ENCODE measurements around the gene FAM107B. TPM values are rescaled to one million over a fixed set of nuclear protein-coding genes. Genes with fewer than 3 reads are reported as not detected.
"Not testable (repeated sequence)": the region's sequence is repeated elsewhere in the genome, so short reads cannot be mapped to it uniquely, and the experiment has no call there.

FAM107B gene
- total RNA-seq, 1 experiment from 2014 or later = 36.5 TPM

DNA sequence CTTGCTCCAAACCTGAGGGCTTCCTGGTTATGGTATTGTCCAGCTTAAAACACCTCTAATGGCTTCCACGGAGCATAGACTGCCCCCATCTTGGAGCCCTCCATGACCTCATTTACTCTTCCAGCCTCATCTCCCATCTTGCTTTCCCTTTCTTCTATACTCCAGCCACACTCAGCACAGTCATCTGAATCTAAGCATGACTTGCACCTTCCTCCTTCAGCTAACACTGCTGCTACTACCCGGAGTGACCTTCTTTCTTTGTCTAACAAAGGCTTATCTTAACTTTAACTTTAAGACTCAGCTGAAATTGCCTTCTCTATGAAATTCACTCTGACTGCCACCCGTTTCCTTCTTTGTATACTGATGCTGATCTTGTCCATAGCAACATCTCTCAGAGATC, 135.1 kb downstream of the FAM107B start:
- DNase-seq (ENCODE audit: extremely low read depth, low read depth) = no peak

DNA sequence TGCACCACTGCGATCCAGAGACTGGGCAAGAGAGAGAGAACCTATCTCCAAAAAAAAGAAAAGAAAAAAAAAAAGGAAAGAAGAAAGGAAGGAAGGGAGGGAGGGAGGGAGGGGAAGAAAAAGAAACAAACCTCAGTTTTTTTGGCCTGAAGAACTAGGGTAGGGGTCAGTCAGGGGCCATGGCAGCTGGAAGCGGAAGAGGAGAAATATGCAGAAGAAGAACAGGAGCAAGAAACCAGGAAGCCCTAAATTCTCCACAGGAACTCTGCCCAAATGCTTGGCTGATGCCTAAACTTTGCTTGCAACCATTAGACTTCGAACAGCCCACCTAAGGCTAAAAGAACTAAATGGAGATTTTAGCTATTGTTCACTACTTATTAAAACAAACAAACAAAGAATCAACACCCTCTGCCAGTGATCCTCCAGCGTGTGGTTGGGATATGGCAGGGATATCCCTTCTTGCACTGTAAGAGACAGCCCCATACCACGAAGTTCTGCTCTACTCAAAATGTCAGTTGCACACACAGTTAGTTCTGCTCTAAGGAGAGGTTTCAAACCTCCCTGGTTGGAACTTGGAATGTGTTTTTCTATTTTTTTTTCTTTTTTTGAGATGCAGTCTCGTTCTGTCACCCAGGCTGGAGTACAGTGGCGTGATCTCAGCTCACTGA, 139.5 kb downstream of the FAM107B start:
- no peak for DNase-seq (ENCODE audit: extremely low read depth, low read depth)

DNA sequence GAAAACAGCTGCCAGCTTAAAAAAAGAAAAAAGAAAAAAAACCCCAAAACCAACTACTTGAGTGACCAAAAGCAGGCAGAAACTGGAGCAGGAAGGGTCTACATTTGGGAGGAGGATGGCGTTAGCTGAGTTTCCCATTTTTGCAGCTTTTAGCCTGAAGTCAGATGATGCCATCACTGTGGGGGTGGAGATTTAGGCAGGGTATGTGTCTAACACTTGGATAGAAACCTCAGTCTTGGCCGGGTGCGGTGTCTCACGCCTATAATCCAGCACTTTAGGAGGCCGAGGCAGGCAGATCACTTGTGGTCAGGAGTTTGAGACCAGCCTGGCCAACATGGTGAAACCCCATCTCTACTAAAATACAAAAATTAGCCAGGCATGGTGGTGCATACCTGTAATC, 140.1 kb downstream of the FAM107B start:
- not testable (repeated sequence) for DNase-seq (ENCODE audit: extremely low read depth, low read depth)

DNA sequence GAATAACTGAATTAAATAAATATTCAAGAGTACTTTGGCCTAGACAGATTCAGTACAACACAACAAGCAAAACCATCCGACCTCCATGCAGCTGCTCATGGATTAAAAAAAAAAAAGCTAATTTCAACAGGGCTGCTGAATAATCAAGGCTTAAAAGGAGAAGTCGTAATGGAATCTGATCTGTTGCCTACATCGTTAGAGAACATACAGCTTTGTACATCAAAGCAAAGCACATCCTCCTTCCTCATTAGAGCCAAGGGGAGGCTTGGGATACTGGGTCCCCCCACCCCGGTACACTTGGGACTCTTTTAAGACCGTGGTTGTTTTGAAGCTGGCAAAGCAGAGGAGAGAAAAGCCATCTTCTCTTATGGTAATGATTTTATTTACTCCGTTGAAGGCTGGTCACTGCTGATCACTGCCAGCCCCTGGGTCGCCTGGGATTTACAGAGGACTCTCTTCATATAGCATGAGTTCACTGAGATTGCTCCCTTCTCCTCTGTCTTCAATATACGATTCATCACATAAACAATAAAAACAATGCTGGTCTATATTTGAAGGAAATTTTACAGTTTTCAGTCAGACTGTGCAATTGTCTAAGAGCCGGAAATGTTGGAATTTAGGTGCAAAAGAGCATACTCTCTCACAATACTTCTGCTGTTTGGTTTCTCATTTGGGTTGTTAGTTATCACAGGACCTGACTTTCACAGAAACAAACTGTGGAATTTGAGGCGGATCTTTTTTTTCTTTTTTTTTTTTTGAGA, 148.8 kb downstream of the FAM107B start:
- no peak for DNase-seq (ENCODE audit: extremely low read depth, low read depth)

DNA sequence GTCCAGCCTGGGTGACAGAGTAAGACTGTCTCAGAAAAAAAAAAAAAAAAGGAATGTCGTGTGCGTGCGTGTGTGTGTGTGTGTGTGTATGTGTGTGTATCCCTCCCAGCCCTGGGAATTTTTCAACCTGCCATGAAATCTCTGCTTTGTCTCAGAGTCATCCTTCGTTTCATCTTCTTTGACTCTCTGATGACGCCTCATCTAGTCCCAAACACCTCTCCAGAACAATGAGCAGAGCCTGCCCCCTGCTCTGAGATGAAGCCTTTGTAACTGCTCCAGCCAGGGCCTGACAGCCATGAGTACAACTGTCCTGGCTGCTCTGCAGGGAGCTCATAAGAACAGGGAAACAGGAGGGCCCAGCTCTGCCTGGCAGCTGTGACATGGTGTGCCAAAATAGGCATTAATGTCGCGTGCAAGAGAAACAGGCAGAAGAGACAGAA, 149.5 kb downstream of the FAM107B start:
- no peak for DNase-seq (ENCODE audit: extremely low read depth, low read depth)

DNA sequence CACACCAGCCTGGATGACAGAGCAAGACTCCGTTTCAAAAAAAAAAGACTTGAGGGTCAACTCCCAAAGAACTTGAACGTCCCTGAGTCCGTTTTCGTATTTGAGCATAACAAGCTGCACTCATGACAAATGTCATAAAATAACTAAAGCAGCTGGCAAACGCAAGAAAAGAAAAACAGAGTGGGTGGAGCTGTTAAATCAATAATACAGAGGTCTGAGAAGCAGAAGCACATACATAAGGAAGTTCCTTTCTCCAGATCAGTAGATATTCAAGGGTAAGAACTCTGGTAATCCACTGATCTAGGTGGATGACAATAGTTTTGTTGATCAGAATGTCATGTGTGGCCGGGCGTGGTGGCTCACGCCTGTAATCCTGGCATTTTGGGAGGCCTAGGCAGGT, 150.1 kb downstream of the FAM107B start:
- DNase-seq (ENCODE audit: extremely low read depth, low read depth) = no peak

DNA sequence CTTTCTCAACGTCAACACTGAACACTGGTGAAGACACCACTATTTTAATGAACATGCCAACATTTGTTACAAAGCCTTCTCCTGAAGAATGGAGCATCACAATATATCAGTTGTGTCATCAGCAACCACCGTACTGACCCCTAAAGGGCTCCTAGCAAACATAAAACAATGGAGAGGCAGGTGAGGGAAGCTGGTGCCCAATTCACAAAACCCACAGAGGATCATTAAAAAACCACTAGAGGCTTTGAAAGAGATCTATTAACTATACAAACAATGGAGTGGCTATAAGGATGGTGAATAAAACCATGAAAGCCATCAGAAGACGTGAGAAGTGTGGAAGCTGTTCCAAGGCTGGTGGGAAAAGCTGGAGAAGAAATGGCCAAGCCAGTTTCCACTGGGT, 150.8 kb downstream of the FAM107B start:
- DNase-seq (ENCODE audit: extremely low read depth, low read depth) = no peak

DNA sequence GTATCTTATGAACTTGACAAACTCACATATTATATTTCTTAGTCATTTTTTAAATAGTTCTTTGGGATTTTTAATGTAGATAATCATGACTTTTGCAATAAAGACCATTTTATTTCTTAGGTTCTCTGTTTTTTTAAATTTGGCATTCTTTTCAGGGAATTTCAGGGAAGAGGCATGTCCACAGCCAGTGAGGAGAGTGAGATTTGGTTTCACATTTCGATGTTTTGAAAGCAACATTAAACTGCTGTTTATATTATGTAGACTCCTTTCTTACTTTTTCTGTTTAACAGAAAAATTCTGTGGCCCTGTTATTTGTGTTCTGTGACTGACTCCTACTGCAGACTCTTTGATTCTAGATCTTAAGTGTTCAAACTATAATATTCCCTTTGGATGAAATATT, 153.7 kb downstream of the FAM107B start:
- no peak for DNase-seq (ENCODE audit: extremely low read depth, low read depth)

DNA sequence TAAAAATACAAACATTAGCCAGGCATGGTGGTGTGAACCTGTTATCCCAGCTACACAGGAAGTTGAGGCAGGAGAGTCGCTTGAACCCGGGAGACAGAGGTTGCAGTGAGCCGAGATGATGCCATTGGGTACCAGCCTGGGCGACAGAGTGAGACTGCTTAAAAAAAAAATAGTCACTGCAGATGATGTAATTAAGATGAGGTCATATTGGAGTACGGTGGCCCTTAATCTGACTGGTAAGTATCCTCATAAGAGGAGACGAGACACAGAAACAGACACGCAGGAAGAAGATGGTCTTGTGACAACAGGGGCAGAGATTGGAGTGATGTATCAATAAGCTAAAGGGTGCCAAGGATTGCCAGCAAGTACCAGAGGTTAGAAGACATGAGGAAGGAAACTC, 156.0 kb downstream of the FAM107B start:
- no peak for DNase-seq (ENCODE audit: extremely low read depth, low read depth)

DNA sequence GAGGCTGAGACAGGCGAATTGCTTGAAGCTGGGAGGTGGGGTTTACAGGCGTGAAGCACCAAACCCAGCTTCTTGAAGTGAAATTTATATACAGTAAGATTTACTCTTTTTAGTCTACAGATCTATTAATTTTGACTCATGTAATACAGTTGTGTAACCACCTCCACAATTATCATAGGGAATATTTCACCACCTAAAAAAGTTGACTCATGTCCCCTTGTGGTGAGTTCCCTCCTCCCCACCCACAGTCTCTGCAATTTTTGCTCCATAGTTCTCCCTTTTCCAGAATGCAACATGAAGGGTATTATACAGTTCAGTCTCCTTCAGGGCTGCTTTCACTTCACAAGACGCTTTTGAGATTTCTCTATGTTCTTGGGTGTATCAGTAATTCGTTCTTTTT, 156.8 kb downstream of the FAM107B start:
- no peak for DNase-seq (ENCODE audit: extremely low read depth, low read depth)

DNA sequence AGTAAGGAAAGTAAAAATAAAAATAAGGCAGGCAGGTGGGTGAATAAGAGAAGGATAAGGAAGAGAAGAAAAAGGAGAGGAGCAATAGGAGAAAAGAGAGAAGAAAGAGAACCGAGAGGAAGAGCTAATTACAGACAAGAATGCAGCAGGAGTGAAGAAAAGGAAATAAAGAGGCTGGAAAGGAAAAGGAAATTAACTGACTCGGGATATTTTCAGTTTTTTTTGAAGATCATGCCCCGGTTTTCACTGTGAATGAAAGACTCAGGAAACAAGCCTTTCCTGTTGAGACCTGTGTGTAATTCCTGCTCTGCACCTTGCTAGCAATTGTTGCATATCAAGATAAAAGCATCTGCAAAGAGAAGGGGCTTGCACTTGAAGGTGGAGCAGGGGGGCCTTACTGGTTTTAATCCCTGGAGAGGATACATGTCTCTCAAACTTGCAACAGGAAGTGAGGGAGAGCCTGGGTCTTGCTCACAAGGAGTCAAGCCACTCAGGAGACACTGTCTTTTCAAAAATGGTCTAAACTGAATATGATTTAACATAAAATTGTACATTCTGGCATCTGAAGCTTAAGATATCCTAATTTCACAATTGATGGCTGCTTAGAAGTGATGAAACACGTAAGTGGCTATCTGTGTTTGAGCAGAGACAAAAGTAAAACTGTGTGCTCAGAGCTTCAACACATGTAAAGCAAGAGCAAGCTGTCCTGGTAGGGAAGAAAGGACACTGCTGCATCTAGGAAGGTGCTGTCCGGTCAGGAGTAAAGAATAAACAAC, 157.6 kb downstream of the FAM107B start:
- DNase-seq (ENCODE audit: extremely low read depth, low read depth) = no peak

DNA sequence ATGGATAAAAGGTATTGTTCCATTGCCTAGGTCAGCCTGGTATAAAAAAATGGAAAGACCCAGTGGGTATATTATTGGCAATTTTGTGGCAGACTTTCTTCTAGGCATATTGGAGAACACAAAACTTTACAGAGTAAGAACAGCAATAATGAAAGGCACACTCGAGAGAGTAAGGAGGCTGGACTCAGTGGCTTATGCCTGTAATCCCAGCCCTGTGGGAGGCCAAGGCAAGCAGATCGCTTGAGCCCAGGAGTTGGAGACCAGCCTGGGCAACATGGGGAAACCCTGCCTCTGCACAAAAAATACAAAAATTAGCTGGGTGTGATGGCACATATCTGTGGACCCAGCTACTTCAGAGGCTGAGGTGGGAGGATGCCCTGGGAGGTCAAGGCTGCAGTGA, 158.2 kb downstream of the FAM107B start:
- no peak for DNase-seq (ENCODE audit: extremely low read depth, low read depth)

DNA sequence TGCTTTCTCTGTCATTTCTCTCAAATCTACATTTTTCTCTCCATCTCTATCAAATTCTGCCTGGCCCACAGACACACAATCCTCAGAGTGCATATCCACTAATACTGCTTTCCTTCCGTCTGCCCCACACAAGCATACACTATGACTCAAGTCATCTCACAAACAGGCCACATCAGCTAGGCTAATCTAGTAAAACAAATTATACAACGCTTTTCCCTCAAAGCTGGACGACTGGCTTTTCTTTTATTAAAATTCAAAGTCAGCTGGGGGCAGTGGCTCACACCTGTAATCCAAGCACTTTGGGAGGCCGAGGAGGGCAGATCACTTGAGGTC, 161.1 kb downstream of the FAM107B start:
- DNase-seq (ENCODE audit: extremely low read depth, low read depth) = no peak

DNA sequence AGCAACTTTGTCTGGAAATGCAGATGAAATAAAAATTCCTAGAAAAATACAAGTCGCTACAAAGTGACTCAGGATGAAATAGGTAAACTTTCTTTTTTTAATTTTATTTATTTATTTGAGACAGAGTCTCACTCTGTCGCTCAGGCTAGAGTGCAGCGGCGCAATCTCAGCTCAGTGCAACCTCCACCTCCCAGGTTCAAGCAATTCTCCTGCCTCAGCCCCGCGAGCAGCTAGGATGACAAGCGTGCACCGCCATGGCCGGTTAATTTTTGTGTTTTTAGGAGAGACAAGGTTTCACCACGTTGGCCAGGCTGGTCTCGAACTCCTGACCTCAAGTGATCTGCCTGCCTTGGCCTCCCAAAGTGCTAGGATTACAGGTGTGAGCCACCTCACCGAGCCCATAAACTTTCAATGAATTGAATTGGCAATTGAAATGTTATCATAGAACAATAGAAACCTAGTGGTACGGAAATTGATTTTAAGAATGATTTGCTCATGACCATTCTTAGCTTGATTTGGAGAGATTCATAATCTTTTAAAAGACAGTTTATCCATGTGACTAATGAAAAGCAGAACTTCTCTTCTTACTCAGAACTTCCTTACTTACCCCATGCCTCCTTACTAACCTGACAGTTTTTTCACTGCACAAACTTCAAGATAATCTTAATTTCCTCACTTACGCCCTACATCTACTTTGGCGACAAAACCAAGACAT, 161.7 kb downstream of the FAM107B start:
- DNase-seq (ENCODE audit: extremely low read depth, low read depth) = no peak

DNA sequence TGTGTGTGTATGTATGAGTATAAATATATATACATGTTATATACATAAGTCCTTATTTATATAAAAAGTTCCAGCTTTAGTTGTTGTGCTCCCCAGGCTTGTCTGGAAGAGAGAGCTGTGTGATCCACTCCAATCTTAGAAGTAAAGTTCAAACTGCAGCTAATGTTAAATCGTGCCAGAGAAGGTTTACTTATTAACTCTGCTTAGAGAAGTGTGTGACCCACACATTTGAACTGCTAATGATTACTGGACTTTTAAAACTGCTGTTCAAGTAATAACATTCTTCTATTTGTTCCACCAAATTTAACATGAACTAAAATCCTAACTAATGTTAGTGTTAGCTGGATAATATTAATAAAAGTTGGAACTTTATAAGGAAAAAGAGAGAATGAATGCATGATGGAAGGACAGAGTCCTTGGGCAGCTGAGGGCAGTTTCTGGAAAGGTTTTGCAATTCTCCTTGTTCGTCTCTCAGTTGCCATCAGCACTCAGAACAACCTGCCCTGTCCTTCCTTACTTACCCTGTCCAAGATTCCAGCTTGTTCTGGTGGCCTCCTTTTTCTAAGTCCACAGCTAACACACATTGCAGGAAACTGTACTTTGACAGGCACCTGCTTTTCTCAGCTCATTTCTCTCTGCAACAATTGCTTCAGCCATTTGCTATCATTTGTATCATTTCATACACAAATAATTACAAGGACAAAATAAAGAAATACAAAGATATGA, 162.6 kb downstream of the FAM107B start:
- DNase-seq (ENCODE audit: extremely low read depth, low read depth) = no peak

DNA sequence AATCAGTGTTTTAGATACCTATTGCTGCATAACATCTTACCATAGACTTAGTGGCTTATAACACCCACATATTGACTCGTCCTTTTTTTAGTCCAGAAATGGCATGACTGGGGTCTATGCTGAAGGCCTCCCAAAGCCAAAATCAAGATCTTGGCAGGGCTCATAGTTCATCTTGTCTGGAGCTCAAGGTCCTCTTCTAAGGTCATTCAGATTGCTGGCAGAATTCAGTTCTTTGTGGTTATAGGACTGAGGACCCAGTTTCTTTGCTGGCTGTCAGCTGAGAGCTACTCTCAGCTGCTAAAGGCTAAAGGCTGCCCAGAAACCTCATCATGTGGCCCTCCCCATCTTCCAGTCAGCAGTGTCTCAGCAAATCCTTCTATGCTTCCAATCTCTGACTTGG, 165.5 kb downstream of the FAM107B start:
- DNase-seq (ENCODE audit: extremely low read depth, low read depth) = no peak

DNA sequence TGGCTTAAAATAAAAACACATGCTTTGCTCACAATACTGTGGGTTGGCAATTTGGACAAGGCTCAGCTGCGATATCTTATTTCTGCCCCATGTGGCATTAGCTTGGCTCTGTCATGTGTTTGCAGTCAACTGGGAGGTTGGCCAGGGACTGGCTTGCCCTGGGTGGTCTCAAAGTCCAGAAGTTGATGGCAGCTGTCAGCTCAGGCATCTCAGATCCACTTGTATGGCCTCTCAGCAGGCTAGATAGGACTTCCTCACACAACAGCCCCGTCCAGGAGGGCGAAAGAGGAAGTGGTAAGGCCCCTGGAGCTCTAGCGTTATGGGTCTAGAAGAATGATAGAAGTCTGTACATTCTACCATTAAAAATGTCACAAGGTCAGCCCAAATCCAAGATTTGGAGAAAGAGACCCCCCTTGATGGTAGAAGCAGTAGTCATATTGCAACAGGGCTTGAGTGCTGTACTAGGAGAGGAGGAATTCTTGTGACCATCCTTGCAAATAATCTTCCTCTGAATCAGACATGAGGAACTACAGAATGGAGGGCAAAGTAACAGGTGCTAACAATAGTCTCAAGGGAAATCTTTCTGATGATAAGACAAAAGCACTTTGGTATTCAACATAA, 166.2 kb downstream of the FAM107B start:
- no peak for DNase-seq (ENCODE audit: extremely low read depth, low read depth)

DNA sequence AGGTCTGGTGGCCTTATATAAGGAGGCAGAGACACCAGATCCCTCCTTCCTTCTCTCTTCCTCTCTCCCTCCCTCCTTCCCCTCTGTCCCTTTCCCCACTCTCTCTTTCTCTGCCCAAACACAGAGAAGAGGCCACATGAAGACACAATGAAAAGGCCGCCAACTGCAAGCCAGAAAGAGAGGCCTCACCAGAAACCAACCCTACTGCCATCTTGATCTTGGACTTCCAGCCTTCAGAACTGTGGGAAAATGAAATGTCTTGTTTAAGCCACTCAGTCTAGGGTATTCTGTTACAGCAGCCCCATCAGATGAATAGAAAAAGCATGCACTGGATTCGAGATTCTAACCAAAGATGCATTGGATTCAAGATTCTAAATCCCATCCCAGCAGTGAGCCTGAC, 168.1 kb downstream of the FAM107B start:
- DNase-seq (ENCODE audit: extremely low read depth, low read depth) = no peak

DNA sequence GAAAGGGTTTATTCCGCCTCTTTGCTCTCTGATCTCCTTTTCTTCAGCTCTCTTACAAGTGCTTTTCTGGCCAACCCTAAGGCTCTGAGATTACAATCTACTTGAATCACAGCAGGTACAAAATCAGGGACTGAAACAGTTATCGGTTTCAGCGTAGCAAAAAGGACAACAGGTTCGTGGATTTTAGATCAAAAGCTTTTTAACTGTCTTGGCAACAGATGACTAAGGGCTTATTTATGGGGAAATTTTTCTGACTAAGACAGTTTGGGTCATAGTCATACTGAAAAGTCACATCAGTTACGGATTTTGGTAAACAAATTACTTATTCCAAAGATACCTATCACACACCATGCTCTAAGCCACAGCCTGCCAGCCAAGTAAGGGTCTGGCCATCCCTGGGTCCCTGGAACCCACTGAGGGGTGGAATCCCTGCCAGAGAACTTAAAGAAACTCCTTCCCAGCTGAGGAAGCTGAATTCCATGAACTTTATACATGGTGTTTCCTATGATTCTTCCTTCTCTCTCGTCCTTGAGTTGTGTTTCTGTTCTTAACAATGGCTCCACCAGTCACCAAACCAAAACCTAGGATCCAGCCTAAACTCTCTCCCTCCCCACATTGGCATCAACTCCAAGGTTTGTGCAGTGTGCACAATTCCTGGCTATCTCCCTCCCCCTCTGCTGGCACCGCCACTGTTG, 169.3 kb downstream of the FAM107B start:
- no peak for DNase-seq (ENCODE audit: extremely low read depth, low read depth)

All from NCI-H460 (cell line).